GM12878 (cell line): ENCODE measurements around the gene UBE2O. TPM values are rescaled to one million over a fixed set of nuclear protein-coding genes. Genes with fewer than 3 reads are reported as not detected.

Experiments
- ATAC-seq: fragments of 200-7000 bp; cut with Tn5 transposase; 3 replicates; pipeline ENCODE4 v1.9.1; 2020; ENCODE audit warnings: mild to moderate bottlenecking, moderate library complexity
- BruUV-seq: library from RNA; stranded (reverse); fragments of 400-500 nt; replicated peaks from 2 replicates; lab custom pipeline; 2021; lab: Mats Ljungman, UMichigan
- CTCF ChIA-PET: fragments of 300-600 bp; sonication (Branson Sonifier 250); formaldehyde crosslinking; extraction: SDS; loops from one replicate; lab custom pipeline; 2021; ENCODE audit warnings: inconsistent platforms; lab: Yijun Ruan, JAX
- POLR2A ChIA-PET: fragments of 350-600 bp; formaldehyde crosslinking; extraction: SDS; loops from one replicate; lab custom pipeline; 2021; ENCODE audit warnings: inconsistent platforms; lab: Charles Lee
- RAD21 ChIA-PET: fragments of 300-600 bp; sonication (Branson Sonifier 250); formaldehyde crosslinking; loops from one replicate; lab custom pipeline; 2023; ENCODE audit warnings: antibody characterized with exemption; ENCODE audit not compliant: unreplicated experiment; lab: Charles Lee
- SMC1A ChIA-PET: fragments of 300-600 bp; sonication (Branson Sonifier 250); formaldehyde crosslinking; loops from one replicate; lab custom pipeline; 2023; ENCODE audit not compliant: unreplicated experiment, uncharacterized antibody; lab: Charles Lee
- DNase-seq: peaks from one replicate; pipeline ENCODE4 v3.0.0-alpha.2; 2011; ENCODE audit warnings: low read depth, low spot score
- FAIRE-seq: peaks from 3 replicates; lab custom pipeline; 2011; peaks lifted over from hg19 to GRCh38; lab: Jason Lieb, UNC
- H2AFZ ChIP-seq: 2 replicates; pipeline ENCODE4 v1.6.0; 2011; ENCODE audit warnings: low read depth, low read length, control low read depth; ENCODE audit not compliant: control insufficient read depth
- H3K27ac ChIP-seq: 2 replicates; pipeline ENCODE4 v1.5.1; 2011; ENCODE audit warnings: control low read depth; ENCODE audit not compliant: control insufficient read depth, insufficient read depth
- H3K27me3 ChIP-seq, 2 experiments: replicated peaks in 1 of 2; 2 replicates each; pipeline versions ENCODE4 v1.6.0 to v1.6.1; 2011; ENCODE audit warnings: low read length in 1 of 2; ENCODE audit not compliant: control insufficient read depth in 2 of 2, insufficient read depth in 2 of 2
- H3K36me3 ChIP-seq, 2 experiments: 2 replicates each; pipeline ENCODE4 v1.5.1; 2011; ENCODE audit warnings: low read length in 1 of 2; ENCODE audit not compliant: control insufficient read depth in 2 of 2, insufficient read depth in 2 of 2
- H3K4me1 ChIP-seq: 2 replicates; pipeline ENCODE4 v1.6.1; 2011; ENCODE audit warnings: mild to moderate bottlenecking, low read length, moderate library complexity, mixed read lengths; ENCODE audit not compliant: control insufficient read depth, insufficient read depth
- H3K4me2 ChIP-seq: 2 replicates; pipeline ENCODE4 v1.6.0; 2011; ENCODE audit warnings: control low read depth; ENCODE audit not compliant: control insufficient read depth, insufficient read depth
- H3K4me3 ChIP-seq: fragments of 200-600 bp; sonication (generic); 2 replicates; pipeline ENCODE4 v1.5.1; 2016
- H3K79me2 ChIP-seq: 2 replicates; pipeline ENCODE4 v1.6.0; 2011; ENCODE audit warnings: low read length; ENCODE audit not compliant: control insufficient read depth, insufficient read depth
- H3K9ac ChIP-seq: 2 replicates; pipeline ENCODE4 v1.8.0; 2011; ENCODE audit warnings: low read length, control low read depth, mixed read lengths; ENCODE audit not compliant: control insufficient read depth, insufficient read depth
- H3K9me3 ChIP-seq: replicated peaks from 3 replicates; pipeline ENCODE4 v1.5.1; 2011; ENCODE audit warnings: mild to moderate bottlenecking, low read length; ENCODE audit not compliant: control insufficient read depth, insufficient read depth
- H4K20me1 ChIP-seq: 2 replicates; pipeline ENCODE4 v1.6.0; 2011; ENCODE audit not compliant: control insufficient read depth, insufficient read depth
- JUNB ChIP-seq: IDR thresholded peaks from 2 replicates; pipeline ENCODE4 v1.6.1; 2016; ENCODE audit warnings: antibody characterized with exemption, mild to moderate bottlenecking
- SREBF1 ChIP-seq: IDR thresholded peaks from 2 replicates; pipeline ENCODE4 v1.6.1; 2012; ENCODE audit warnings: mild to moderate bottlenecking, low read length
- WGBS: methylation state at CpG from one replicate; pipeline ENCODE4 v1.1.6; 2016; ENCODE audit warnings: low lambda C conversion rate; ENCODE audit not compliant: insufficient replicate concordance, insufficient coverage; ENCODE audit errors: missing lambda C conversion rate; 5-methylcytosine and 5-hydroxymethylcytosine counted together
- in situ Hi-C: fragments of 300-500 bp; cut with MboI; formaldehyde crosslinking; loops from 9 replicates; pipeline ENCODE4 v1.14.3; 2018; ENCODE audit warnings: mixed read lengths
- intact Hi-C: fragments of 100-400 bp; cut with micrococcal nuclease; formaldehyde crosslinking; loops from one replicate; pipeline ENCODE4 v1.14.2; 2022; ENCODE audit not compliant: unreplicated experiment
- polyA plus RNA-seq, 11 experiments: library from polyadenylated mRNA; depleted of rRNA in 4 of 11; unstranded in 6 of 11; stranded (reverse) in 5 of 11; fragments of >200 nt; fragmentation: Nextera tagmentation in 4 of 11; fragmentation: Illumina TruSeq in 1 of 11; extraction: Ambion mirVana in 4 of 11; extraction: Trizol in 1 of 11; gene quantifications; 1 replicate in 1 of 11; 2 replicates in 10 of 11; pipeline versions ENCODE4 v1.2.1 to v1.2.3, GENCODE V29; 2011 to 2016; ENCODE audit warnings: inconsistent platforms in 2 of 11, missing spikeins in 2 of 11, low read depth in 1 of 11
- total RNA-seq, 4 experiments: library from RNA; depleted of rRNA in 3 of 4; stranded (reverse); fragments of >200 nt in 3 of 4; fragmentation: Illumina TruSeq in 1 of 4; extraction: Trizol in 1 of 4; gene quantifications; 2 replicates each; pipeline versions ENCODE4 v1.2.1 to v1.2.3, GENCODE V29; 2013 to 2021
- TF ChIP-seq, protein P1 (sequence below): fragments of 450-650 bp; formaldehyde crosslinking; IDR thresholded peaks from 2 replicates; pipeline ENCODE4 v1.4.0; 2020; ENCODE audit warnings: mild to moderate bottlenecking, moderate library complexity
- TF ChIP-seq, protein P2 (sequence below): fragments of 450-650 bp; IDR thresholded peaks from 2 replicates; pipeline ENCODE4 v1.6.1; 2016; ENCODE audit warnings: mild to moderate bottlenecking, moderate library complexity, borderline replicate concordance

Gene UBE2O
- total and polyA plus RNA-seq, 10 of the 15 experiments (the other 5 are each of a cell fraction or from before 2014, with no cell fraction given) = 2.1 to 39.0 (median 14.1) TPM

DNA sequence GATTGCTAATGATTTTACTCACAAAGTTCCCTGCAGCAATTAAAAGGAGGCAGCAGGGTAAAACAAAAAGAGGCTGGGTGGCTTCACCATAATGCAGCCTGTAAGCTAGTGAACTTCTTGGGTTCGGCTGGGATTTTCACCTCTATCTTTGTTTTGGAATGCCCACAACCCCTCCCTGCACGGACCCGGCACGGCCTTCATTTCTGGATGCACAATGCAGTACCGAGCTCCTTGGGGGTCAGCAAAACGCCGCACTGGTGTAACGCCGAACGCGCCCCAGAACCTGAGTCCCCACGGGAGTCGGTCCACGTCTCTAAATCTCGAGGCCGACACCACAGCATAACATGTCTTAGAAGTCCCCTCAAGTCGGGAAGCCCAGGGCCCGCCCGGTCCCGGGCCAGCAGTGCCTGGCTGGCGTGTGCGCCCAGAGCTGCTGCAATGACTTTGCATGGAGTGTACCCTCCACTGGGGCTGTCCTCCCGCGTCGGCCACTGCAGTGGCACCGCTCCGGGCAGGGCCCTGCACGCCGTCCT is 759 bp downstream of the UBE2O start:
- intact Hi-C loops = no loop called here
- Histone ChIP-seq H3K27me3 (no peaks in the 10 kb centered on the region), H3K4me1 (peaks cover 9% of the 10 kb centered on the region), H3K9ac (peak overlapping the region; percentile 63; the same call in 1 of the 2 replicates), H3K27ac (peak overlapping the region; percentile 33; the same call in 1 of the 2 replicates), H3K4me3 (peak overlapping the region; percentile 88), H3K9me3 (no peaks in the 10 kb centered on the region), H3K79me2 (peaks cover 54% of the 10 kb centered on the region), H3K4me2 (peak overlapping the region; percentile 93), H3K36me3 (no peaks in the 10 kb centered on the region), H4K20me1 (0 out of 2 replicates have a peak, but pooled peaks cover 2% of the 10 kb centered on the region), H2AFZ (no peak overlapping the region)
- ChIA-PET POLR2A (interaction anchor here (0.7 to 2.2 kb wide), 3 partner anchors 47 to 50 kb away, joined by 3 to 7 read pairs (median 3); no protein-coding TSS in a partner anchor), RAD21 (interaction anchor here (0.8 kb wide), 1 partner anchor 55 kb away, joined by 3 read pairs; no protein-coding TSS in a partner anchor), CTCF (interaction anchor here (0.8 to 4.6 kb wide), 3 partner anchors 44 to 76 kb away, joined by 3 to 22 read pairs (median 9); no protein-coding TSS in a partner anchor), SMC1A (interaction anchor here (0.8 to 2.5 kb wide), 5 partner anchors 9 to 55 kb away, joined by 3 to 7 read pairs (median 3); no protein-coding TSS in a partner anchor)
- FAIRE-seq (no peak), ATAC-seq (peak; percentile 66), DNase-seq (no peak)
- TF ChIP-seq SREBF1 (no peak), JUNB (0 out of 2 replicates have a peak, but pooled peaks have one; percentile 49)
- TF ChIP-seq, protein P1, sequence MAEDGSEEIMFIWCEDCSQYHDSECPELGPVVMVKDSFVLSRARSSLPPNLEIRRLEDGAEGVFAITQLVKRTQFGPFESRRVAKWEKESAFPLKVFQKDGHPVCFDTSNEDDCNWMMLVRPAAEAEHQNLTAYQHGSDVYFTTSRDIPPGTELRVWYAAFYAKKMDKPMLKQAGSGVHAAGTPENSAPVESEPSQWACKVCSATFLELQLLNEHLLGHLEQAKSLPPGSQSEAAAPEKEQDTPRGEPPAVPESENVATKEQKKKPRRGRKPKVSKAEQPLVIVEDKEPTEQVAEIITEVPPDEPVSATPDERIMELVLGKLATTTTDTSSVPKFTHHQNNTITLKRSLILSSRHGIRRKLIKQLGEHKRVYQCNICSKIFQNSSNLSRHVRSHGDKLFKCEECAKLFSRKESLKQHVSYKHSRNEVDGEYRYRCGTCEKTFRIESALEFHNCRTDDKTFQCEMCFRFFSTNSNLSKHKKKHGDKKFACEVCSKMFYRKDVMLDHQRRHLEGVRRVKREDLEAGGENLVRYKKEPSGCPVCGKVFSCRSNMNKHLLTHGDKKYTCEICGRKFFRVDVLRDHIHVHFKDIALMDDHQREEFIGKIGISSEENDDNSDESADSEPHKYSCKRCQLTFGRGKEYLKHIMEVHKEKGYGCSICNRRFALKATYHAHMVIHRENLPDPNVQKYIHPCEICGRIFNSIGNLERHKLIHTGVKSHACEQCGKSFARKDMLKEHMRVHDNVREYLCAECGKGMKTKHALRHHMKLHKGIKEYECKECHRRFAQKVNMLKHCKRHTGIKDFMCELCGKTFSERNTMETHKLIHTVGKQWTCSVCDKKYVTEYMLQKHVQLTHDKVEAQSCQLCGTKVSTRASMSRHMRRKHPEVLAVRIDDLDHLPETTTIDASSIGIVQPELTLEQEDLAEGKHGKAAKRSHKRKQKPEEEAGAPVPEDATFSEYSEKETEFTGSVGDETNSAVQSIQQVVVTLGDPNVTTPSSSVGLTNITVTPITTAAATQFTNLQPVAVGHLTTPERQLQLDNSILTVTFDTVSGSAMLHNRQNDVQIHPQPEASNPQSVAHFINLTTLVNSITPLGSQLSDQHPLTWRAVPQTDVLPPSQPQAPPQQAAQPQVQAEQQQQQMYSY (CRISPR knock-in tag) = no peak
- TF ChIP-seq, protein P2, sequence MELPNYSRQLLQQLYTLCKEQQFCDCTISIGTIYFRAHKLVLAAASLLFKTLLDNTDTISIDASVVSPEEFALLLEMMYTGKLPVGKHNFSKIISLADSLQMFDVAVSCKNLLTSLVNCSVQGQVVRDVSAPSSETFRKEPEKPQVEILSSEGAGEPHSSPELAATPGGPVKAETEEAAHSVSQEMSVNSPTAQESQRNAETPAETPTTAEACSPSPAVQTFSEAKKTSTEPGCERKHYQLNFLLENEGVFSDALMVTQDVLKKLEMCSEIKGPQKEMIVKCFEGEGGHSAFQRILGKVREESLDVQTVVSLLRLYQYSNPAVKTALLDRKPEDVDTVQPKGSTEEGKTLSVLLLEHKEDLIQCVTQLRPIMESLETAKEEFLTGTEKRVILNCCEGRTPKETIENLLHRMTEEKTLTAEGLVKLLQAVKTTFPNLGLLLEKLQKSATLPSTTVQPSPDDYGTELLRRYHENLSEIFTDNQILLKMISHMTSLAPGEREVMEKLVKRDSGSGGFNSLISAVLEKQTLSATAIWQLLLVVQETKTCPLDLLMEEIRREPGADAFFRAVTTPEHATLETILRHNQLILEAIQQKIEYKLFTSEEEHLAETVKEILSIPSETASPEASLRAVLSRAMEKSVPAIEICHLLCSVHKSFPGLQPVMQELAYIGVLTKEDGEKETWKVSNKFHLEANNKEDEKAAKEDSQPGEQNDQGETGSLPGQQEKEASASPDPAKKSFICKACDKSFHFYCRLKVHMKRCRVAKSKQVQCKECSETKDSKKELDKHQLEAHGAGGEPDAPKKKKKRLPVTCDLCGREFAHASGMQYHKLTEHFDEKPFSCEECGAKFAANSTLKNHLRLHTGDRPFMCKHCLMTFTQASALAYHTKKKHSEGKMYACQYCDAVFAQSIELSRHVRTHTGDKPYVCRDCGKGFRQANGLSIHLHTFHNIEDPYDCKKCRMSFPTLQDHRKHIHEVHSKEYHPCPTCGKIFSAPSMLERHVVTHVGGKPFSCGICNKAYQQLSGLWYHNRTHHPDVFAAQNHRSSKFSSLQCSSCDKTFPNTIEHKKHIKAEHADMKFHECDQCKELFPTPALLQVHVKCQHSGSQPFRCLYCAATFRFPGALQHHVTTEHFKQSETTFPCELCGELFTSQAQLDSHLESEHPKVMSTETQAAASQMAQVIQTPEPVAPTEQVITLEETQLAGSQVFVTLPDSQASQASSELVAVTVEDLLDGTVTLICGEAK = no peak
- in situ Hi-C loops = no loop called here
- under 1% methylated on average over 25 of the region's 29 CpGs for WGBS
- BruUV-seq = no TSS peak
